GM23338 (cell line): ENCODE data around the gene EPHA7. TPM values are rescaled to one million over a fixed set of nuclear protein-coding genes. Genes with fewer than 3 reads are reported as not detected.

Experiments
- ATAC-seq: fragments of 200-7000 bp; cut with Tn5 transposase; 3 replicates; pipeline ENCODE4 v1.9.1; 2020
- DNase-seq: peaks from one replicate; pipeline ENCODE4 v3.0.0-alpha.2; 2015; ENCODE audit warnings: low spot score
- H2AFZ ChIP-seq: fragments of 200-600 bp; sonication (generic); 2 replicates; pipeline ENCODE4 v1.8.0; 2016; ENCODE audit warnings: antibody characterized with exemption, mild to moderate bottlenecking, moderate library complexity
- H3F3A ChIP-seq: fragments of 200-600 bp; sonication (generic); replicated peaks from 2 replicates; pipeline ENCODE4 v1.8.0; 2017; ENCODE audit warnings: antibody characterized with exemption, mixed run types, low read depth
- H3K27ac ChIP-seq: fragments of 200-600 bp; sonication (generic); 2 replicates; pipeline ENCODE4 v1.6.1; 2016; ENCODE audit warnings: low read depth
- H3K27me3 ChIP-seq: fragments of 200-600 bp; sonication (generic); 2 replicates; pipeline ENCODE4 v1.8.0; 2016; ENCODE audit warnings: mild to moderate bottlenecking, mixed run types, moderate library complexity; ENCODE audit not compliant: insufficient read depth
- H3K36me3 ChIP-seq: fragments of 200-600 bp; sonication (generic); 2 replicates; pipeline ENCODE4 v1.8.0; 2016; ENCODE audit warnings: mild to moderate bottlenecking; ENCODE audit not compliant: insufficient read depth
- H3K4me1 ChIP-seq: fragments of 200-600 bp; sonication (generic); 2 replicates; pipeline ENCODE4 v1.8.0; 2016; ENCODE audit warnings: mild to moderate bottlenecking, moderate library complexity; ENCODE audit not compliant: insufficient read depth
- H3K4me2 ChIP-seq: fragments of 200-600 bp; sonication (generic); 2 replicates; pipeline ENCODE4 v1.7.1; 2017; ENCODE audit warnings: mixed run types
- H3K4me3 ChIP-seq: fragments of 200-600 bp; sonication (generic); 2 replicates; pipeline ENCODE4 v1.6.1; 2016; ENCODE audit warnings: mixed run types
- H3K79me2 ChIP-seq: fragments of 200-600 bp; sonication (generic); replicated peaks from 2 replicates; pipeline ENCODE4 v1.8.0; 2017; ENCODE audit warnings: mild to moderate bottlenecking; ENCODE audit not compliant: insufficient read depth
- H3K9me2 ChIP-seq: fragments of 200-600 bp; sonication (generic); 2 replicates; pipeline ENCODE4 v1.8.0; 2017; ENCODE audit not compliant: insufficient read depth
- H4K20me1 ChIP-seq: fragments of 200-600 bp; sonication (generic); replicated peaks from 2 replicates; pipeline ENCODE4 v1.8.0; 2017; ENCODE audit warnings: mild to moderate bottlenecking; ENCODE audit not compliant: insufficient read depth
- H3K27ac Mint-ChIP-seq: 2 replicates; pipeline ENCODE4 v1.8.0; 2020; ENCODE audit warnings: inconsistent platforms, mild to moderate bottlenecking, moderate library complexity, mixed read lengths
- H3K27me3 Mint-ChIP-seq: 3 replicates; pipeline ENCODE4 v1.8.0; 2022; ENCODE audit warnings: low read depth, mild to moderate bottlenecking, moderate library complexity, mixed read lengths, inconsistent platforms; ENCODE audit not compliant: insufficient read depth, poor library complexity
- H3K36me3 Mint-ChIP-seq: 3 replicates; pipeline ENCODE4 v1.8.0; 2021; ENCODE audit warnings: low read depth, mild to moderate bottlenecking, inconsistent platforms, moderate library complexity, mixed read lengths
- H3K4me1 Mint-ChIP-seq: 3 replicates; pipeline ENCODE4 v1.8.0; 2020; ENCODE audit warnings: mild to moderate bottlenecking, inconsistent platforms, mixed read lengths
- H3K4me3 Mint-ChIP-seq: 3 replicates; pipeline ENCODE4 v1.8.0; 2021; ENCODE audit warnings: moderate library complexity, mild to moderate bottlenecking, inconsistent platforms, mixed read lengths
- H3K9me3 Mint-ChIP-seq: 3 replicates; pipeline ENCODE4 v1.8.0; 2020; ENCODE audit warnings: moderate library complexity, mild to moderate bottlenecking, inconsistent platforms, mixed read lengths
- CREB1 ChIP-seq: fragments of 250-450 bp; sonication (Bioruptor Pico); IDR thresholded peaks from 2 replicates; pipeline ENCODE4 v1.5.0; 2020; ENCODE audit warnings: low read depth, mild to moderate bottlenecking, moderate library complexity
- ETS1 ChIP-seq: IDR thresholded peaks from 2 replicates; pipeline ENCODE4 v1.6.1; 2016; ENCODE audit warnings: antibody characterized with exemption
- EZH2phosphoT487 ChIP-seq: fragments of 200-600 bp; sonication (generic); IDR thresholded peaks from one replicate; pipeline ENCODE4 v1.8.1; 2018; ENCODE audit warnings: antibody characterized with exemption; ENCODE audit not compliant: unreplicated experiment
- JUNB ChIP-seq: IDR thresholded peaks from one replicate; pipeline ENCODE4 v1.6.1; 2016; ENCODE audit warnings: antibody characterized with exemption; ENCODE audit not compliant: unreplicated experiment
- NANOG ChIP-seq: IDR thresholded peaks from 2 replicates; pipeline ENCODE4 v1.6.1; 2016; ENCODE audit warnings: antibody characterized with exemption, borderline replicate concordance
- POLR2AphosphoS5 ChIP-seq: IDR thresholded peaks from 2 replicates; pipeline ENCODE4 v1.6.1; 2016; ENCODE audit warnings: antibody characterized with exemption, low read depth
- STAT1 ChIP-seq: IDR thresholded peaks from one replicate; pipeline ENCODE4 v1.6.1; 2016; ENCODE audit warnings: antibody characterized with exemption; ENCODE audit not compliant: unreplicated experiment
- ZNF331 ChIP-seq: fragments of 250-450 bp; sonication (Bioruptor Pico); IDR thresholded peaks from 2 replicates; pipeline ENCODE4 v1.5.0; 2020; ENCODE audit warnings: low read depth, mild to moderate bottlenecking, moderate library complexity
- ZNF462 ChIP-seq: fragments of 250-450 bp; sonication (Bioruptor Pico); IDR thresholded peaks from 2 replicates; pipeline ENCODE4 v1.5.0; 2020; ENCODE audit warnings: mild to moderate bottlenecking, moderate library complexity
- long read RNA-seq: library from polyadenylated mRNA; unstranded; transcript quantifications from one replicate; pipeline ENCODE4 v2.0.0, GENCODE V29; 2020; ENCODE audit not compliant: unreplicated experiment
- polyA plus RNA-seq: library from polyadenylated mRNA; unstranded; fragments of >200 nt; fragmentation: Nextera tagmentation; extraction: Ambion mirVana; gene quantifications from 2 replicates; pipeline ENCODE4 v1.2.1, GENCODE V29; 2016
- total RNA-seq: library from RNA; depleted of rRNA; stranded (reverse); fragments of >200 nt; shearing (Covaris generic); gene quantifications from 2 replicates; pipeline ENCODE4 v1.2.3, GENCODE V29; 2014; rRNA removed
- TF ChIP-seq, protein P1 (sequence below): IDR thresholded peaks from one replicate; pipeline ENCODE4 v1.6.1; 2018; ENCODE audit warnings: antibody characterized with exemption; ENCODE audit not compliant: unreplicated experiment

The EPHA7 gene
- total RNA-seq (7.3 TPM in 2 replicates), polyA plus RNA-seq (1.4 and 3.3 TPM in 2 replicates)
- long read RNA-seq, result 0 reads

DNA sequence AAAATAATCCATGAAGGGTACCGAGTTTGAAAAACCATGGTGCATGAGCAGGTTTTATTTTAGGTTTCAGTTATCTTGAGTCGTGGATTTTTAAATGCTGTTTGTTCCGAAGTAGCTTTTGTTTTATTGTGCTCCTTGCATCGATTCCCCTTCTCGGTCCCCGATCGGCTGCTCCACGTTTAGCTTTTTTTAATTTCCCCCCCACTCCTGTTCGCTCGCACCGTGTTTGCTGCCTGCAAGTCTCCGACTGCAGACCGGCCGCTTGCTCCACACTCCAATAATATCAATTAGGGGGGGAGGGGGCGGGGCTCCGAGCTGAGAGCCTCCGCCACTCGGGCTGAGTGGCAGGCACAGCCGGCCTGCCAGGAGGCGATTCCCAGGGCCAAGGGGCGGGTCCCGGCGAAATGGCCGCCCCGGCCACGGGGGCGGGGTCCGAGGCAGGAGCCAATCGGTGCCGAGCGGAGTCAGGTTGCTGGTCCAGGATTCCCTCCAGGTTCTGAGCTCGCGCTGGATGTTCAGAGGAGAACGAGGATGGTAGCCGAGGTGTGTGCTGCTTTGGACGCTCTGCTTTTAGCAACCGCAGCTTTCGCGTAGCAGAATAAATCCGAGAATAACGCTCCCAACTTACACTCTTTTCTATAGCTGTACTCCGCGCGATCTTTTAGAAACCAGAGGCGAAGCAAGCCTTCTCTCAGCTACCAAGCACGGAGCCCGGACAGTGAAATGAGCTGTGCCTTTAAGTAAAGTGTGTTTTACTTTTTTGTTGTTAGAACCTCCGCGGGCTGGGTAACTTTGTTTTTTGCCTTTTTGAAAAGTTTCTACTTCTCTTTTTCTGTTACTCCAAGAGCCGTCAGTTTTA lies at the start of gene EPHA7:
Gene EPHA7 (minus strand): TSS at position 256 of the 859 bp plus-strand sequence. CDS start 218 bp downstream, at position 38.
- H3K36me3 ChIP-seq, result no peaks in the 10 kb centered on the region
- H3K27me3 ChIP-seq, result peaks cover 54% of the 10 kb centered on the region
- H3K9me3 Mint-ChIP-seq, result no peaks in the 10 kb centered on the region
- peak within 1 kb of the TSS; percentile 93 for H3K4me3 Mint-ChIP-seq
- no peaks in the 10 kb centered on the region for H3F3A ChIP-seq
- no peaks in the 10 kb centered on the region for H3K9me2 ChIP-seq
- H3K79me2 ChIP-seq, result no peaks in the 10 kb centered on the region
- TF ChIP-seq POLR2AphosphoS5 (peak; percentile 100), EZH2phosphoT487 (no peak), ZNF462 (no peak), NANOG (no peak), CREB1 (CRISPR knock-in tag) (no peak; the same call in 1 of the 2 replicates), ZNF331 (CRISPR knock-in tag) (no peak), STAT1 (no peak), JUNB (no peak), ETS1 (peak; percentile 46; the same call in 1 of the 2 replicates)
- TF ChIP-seq, protein P1, sequence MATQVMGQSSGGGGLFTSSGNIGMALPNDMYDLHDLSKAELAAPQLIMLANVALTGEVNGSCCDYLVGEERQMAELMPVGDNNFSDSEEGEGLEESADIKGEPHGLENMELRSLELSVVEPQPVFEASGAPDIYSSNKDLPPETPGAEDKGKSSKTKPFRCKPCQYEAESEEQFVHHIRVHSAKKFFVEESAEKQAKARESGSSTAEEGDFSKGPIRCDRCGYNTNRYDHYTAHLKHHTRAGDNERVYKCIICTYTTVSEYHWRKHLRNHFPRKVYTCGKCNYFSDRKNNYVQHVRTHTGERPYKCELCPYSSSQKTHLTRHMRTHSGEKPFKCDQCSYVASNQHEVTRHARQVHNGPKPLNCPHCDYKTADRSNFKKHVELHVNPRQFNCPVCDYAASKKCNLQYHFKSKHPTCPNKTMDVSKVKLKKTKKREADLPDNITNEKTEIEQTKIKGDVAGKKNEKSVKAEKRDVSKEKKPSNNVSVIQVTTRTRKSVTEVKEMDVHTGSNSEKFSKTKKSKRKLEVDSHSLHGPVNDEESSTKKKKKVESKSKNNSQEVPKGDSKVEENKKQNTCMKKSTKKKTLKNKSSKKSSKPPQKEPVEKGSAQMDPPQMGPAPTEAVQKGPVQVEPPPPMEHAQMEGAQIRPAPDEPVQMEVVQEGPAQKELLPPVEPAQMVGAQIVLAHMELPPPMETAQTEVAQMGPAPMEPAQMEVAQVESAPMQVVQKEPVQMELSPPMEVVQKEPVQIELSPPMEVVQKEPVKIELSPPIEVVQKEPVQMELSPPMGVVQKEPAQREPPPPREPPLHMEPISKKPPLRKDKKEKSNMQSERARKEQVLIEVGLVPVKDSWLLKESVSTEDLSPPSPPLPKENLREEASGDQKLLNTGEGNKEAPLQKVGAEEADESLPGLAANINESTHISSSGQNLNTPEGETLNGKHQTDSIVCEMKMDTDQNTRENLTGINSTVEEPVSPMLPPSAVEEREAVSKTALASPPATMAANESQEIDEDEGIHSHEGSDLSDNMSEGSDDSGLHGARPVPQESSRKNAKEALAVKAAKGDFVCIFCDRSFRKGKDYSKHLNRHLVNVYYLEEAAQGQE, result peak; percentile 37
- peaks cover 19% of the 10 kb centered on the region for H3K4me1 Mint-ChIP-seq
- peaks cover 31% of the 10 kb centered on the region for H3K27me3 Mint-ChIP-seq
- H3K4me1 ChIP-seq, result peaks cover 19% of the 10 kb centered on the region
- H3K27ac Mint-ChIP-seq, result peak within 1 kb of the TSS; percentile 74
- DNase-seq (peak; percentile 98), ATAC-seq (peak; percentile 71)
- H2AFZ ChIP-seq, result peak within 1 kb of the TSS; percentile 94
- H3K4me2 ChIP-seq, result peak within 1 kb of the TSS; percentile 93
- H3K4me3 ChIP-seq, result peak within 1 kb of the TSS; percentile 62
- H3K36me3 Mint-ChIP-seq, result no peaks in the 10 kb centered on the region; the same call in 2 of the 3 replicates
- peaks cover 3% of the 10 kb centered on the region for H4K20me1 ChIP-seq
- H3K27ac ChIP-seq, result peak within 1 kb of the TSS; percentile 75
